Fibroblast of mammary gland (primary cell): ENCODE measurements around the gene DLG5.

Source experiments
- DNase-seq: peaks from one replicate; pipeline ENCODE4 v3.0.0-alpha.2; 2010; ENCODE audit warnings: low read depth
- H3K4me3 ChIP-seq: 2 replicates; pipeline ENCODE4 v1.5.1; 2011; ENCODE audit warnings: low read depth, mild to moderate bottlenecking, low read length, moderate library complexity; ENCODE audit not compliant: control insufficient read depth
- CTCF ChIP-seq: conservative IDR thresholded peaks from 2 replicates; pipeline ENCODE4 v1.5.1; 2011; ENCODE audit warnings: low read depth, low read length, inconsistent platforms; ENCODE audit not compliant: control insufficient read depth, insufficient read depth

Gene DLG5

GRCh38 chr10:77817541-77817940, 109.0 kb downstream of the DLG5 start:
- DNase-seq = no peak
- TF ChIP-seq CTCF = no peak
- H3K4me3 ChIP-seq = no peak overlapping the region

- no peak for DNase-seq
- no peak overlapping the region for H3K4me3 ChIP-seq
- no peak for TF ChIP-seq CTCF
Measured at GRCh38 chr10:77816311-77816710, 110.2 kb downstream of the DLG5 start.

GRCh38 chr10:77812741-77813140, 113.8 kb downstream of the DLG5 start:
- H3K4me3 ChIP-seq = no peak overlapping the region
- DNase-seq = no peak
- TF ChIP-seq CTCF = no peak

GRCh38 chr10:77811831-77812430, 114.6 kb downstream of the DLG5 start:
- no peak for TF ChIP-seq CTCF
- DNase-seq = no peak
- no peak overlapping the region for H3K4me3 ChIP-seq

GRCh38 chr10:77810446-77811335, 115.9 kb downstream of the DLG5 start:
- TF ChIP-seq CTCF = no peak
- no peak overlapping the region for H3K4me3 ChIP-seq
- DNase-seq = no peak

- TF ChIP-seq CTCF = no peak
- DNase-seq = no peak
Measured at GRCh38 chr10:77809336-77809735, 117.2 kb downstream of the DLG5 start.

GRCh38 chr10:77807706-77808105, 118.8 kb downstream of the DLG5 start:
- TF ChIP-seq CTCF = no peak
- no peak for DNase-seq
- no peak overlapping the region for H3K4me3 ChIP-seq

More at GRCh38 chr10:77809336-77809735, 117.2 kb downstream of the DLG5 start:
- no peak overlapping the region for H3K4me3 ChIP-seq
